ENCODE results near the gene ELAPOR1.

- TF ChIP-seq POLR2A (IDR thresholded peaks at IDR 0.05) (no peak), CTCF (IDR thresholded peaks at IDR 0.05) (no peak), POLR2AphosphoS5 (IDR thresholded peaks at IDR 0.05) (no peak)
Measured at GRCh38 chr1:109159326-109159725, 45.4 kb downstream of the ELAPOR1 start.

Measured in stomach (tissue), 4 donors.